ENCODE results near the gene SSBP3.

Gene SSBP3

DNA sequence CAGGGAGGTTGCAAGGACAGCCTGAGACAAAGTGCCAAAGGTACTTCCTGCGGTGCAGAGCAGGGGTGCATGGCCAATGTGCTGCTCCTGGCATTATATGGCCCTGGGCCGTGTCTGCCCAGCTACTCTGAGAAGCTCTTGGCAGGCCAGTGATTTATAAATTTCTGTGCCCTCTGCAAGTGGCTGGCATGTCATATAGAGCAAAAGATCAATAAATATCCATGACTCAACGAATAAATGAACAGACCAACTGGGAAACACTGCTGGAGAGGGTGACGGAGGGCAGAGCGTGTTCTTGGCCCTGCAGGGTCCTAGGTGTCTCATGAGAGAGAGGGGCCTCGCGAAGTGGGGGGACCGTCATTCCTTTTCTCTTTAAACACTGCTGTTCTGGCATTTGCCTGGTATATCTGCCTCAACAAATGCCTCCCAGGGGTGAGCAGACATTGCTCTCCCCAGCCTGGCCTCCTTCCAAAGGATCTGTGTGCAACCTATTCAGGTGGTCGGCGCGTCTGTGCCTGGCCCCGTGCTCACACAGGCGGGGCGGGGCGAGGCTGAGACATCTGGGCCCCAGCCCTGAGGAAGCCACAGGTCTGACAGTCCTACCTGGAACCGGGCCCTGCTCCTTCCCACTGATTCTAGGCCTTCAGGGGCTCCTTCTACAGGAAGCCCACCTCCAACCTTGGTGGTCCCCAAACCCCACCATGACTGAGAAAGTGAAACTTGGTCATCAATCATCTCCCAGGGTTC, 123.9 kb downstream of the SSBP3 start:
- H3K27ac ChIP-seq (ENCODE audit: low read length), result no peak overlapping the region

GRCh38 chr1:54280651-54281050, 125.5 kb downstream of the SSBP3 start:
- Histone ChIP-seq H3K36me3 (ENCODE audit: control insufficient read depth in 2 of 2, insufficient read depth in 2 of 2, low read length in 2 of 2) (peaks cover 0 to 4% of the 10 kb centered on the region in 2 donors), H3K27me3 (ENCODE audit: control insufficient read depth in 1 of 2, insufficient read depth in 2 of 2, low read length in 2 of 2) (no peaks in the 10 kb centered on the region), H3K9ac (ENCODE audit: low read length in 2 of 2) (peak overlapping the region in 1 of 2 donors; percentile 29), H3K27ac (ENCODE audit: low read length) (peak overlapping the region; percentile 18), H3K9me3 (ENCODE audit: control insufficient read depth in 2 of 2, low read length in 2 of 2) (no peaks in the 10 kb centered on the region), H3K4me3 (ENCODE audit: low read length in 2 of 2) (no peak overlapping the region), H3K4me1 (ENCODE audit: control insufficient read depth, insufficient read depth, low read length) (peaks cover 60% of the 10 kb centered on the region)

More for the DNA sequence above, 123.9 kb downstream of the SSBP3 start:
- Histone ChIP-seq H3K36me3 (ENCODE audit: control insufficient read depth in 2 of 2, insufficient read depth in 2 of 2, low read length in 2 of 2) (peaks cover 0 to 4% of the 10 kb centered on the region in 2 donors), H3K9me3 (ENCODE audit: control insufficient read depth in 2 of 2, low read length in 2 of 2) (no peaks in the 10 kb centered on the region), H3K9ac (ENCODE audit: low read length in 2 of 2) (no peak overlapping the region), H3K27me3 (ENCODE audit: control insufficient read depth in 1 of 2, insufficient read depth in 2 of 2, low read length in 2 of 2) (no peaks in the 10 kb centered on the region), H3K4me1 (ENCODE audit: control insufficient read depth, insufficient read depth, low read length) (peaks cover 58% of the 10 kb centered on the region), H3K4me3 (ENCODE audit: low read length in 2 of 2) (no peak overlapping the region)

- H3K9ac ChIP-seq (ENCODE audit: low read length in 2 of 2), result no peak overlapping the region
- H3K4me3 ChIP-seq (ENCODE audit: low read length in 2 of 2), result peak overlapping the region in 1 of 2 donors; percentile 40
- H3K36me3 ChIP-seq (ENCODE audit: control insufficient read depth in 2 of 2, insufficient read depth in 2 of 2, low read length in 2 of 2), result peaks cover 0 to 4% of the 10 kb centered on the region in 2 donors
- no peaks in the 10 kb centered on the region for H3K27me3 ChIP-seq (ENCODE audit: control insufficient read depth in 1 of 2, insufficient read depth in 2 of 2, low read length in 2 of 2)
- peaks cover 72% of the 10 kb centered on the region for H3K4me1 ChIP-seq (ENCODE audit: control insufficient read depth, insufficient read depth, low read length)
- H3K27ac ChIP-seq (ENCODE audit: low read length), result peak overlapping the region; percentile 98
- no peaks in the 10 kb centered on the region for H3K9me3 ChIP-seq (ENCODE audit: control insufficient read depth in 2 of 2, low read length in 2 of 2)
Observed at GRCh38 chr1:54279457-54279856, 126.7 kb downstream of the SSBP3 start.

GRCh38 chr1:54278941-54279422, 127.2 kb downstream of the SSBP3 start:
- Histone ChIP-seq H3K27ac (ENCODE audit: low read length) (peak overlapping the region; percentile 98), H3K9me3 (ENCODE audit: control insufficient read depth in 2 of 2, low read length in 2 of 2) (no peaks in the 10 kb centered on the region), H3K36me3 (ENCODE audit: control insufficient read depth in 2 of 2, insufficient read depth in 2 of 2, low read length in 2 of 2) (peaks cover 0 to 4% of the 10 kb centered on the region in 2 donors), H3K9ac (ENCODE audit: low read length in 2 of 2) (peak overlapping the region; percentile 26 to 51), H3K4me1 (ENCODE audit: control insufficient read depth, insufficient read depth, low read length) (peaks cover 77% of the 10 kb centered on the region), H3K4me3 (ENCODE audit: low read length in 2 of 2) (no peak overlapping the region), H3K27me3 (ENCODE audit: control insufficient read depth in 1 of 2, insufficient read depth in 2 of 2, low read length in 2 of 2) (no peaks in the 10 kb centered on the region)

GRCh38 chr1:54277451-54278341, 128.5 kb downstream of the SSBP3 start:
- peak overlapping the region in 1 of 2 donors; percentile 47 for H3K4me3 ChIP-seq (ENCODE audit: low read length in 2 of 2)
- H3K9ac ChIP-seq (ENCODE audit: low read length in 2 of 2), result peak overlapping the region; percentile 3 to 36
- H3K27me3 ChIP-seq (ENCODE audit: control insufficient read depth in 1 of 2, insufficient read depth in 2 of 2, low read length in 2 of 2), result no peaks in the 10 kb centered on the region
- H3K36me3 ChIP-seq (ENCODE audit: control insufficient read depth in 2 of 2, insufficient read depth in 2 of 2, low read length in 2 of 2), result peaks cover 0 to 4% of the 10 kb centered on the region in 2 donors
- H3K4me1 ChIP-seq (ENCODE audit: control insufficient read depth, insufficient read depth, low read length), result peaks cover 86% of the 10 kb centered on the region
- peak overlapping the region; percentile 98 for H3K27ac ChIP-seq (ENCODE audit: low read length)
- no peaks in the 10 kb centered on the region for H3K9me3 ChIP-seq (ENCODE audit: control insufficient read depth in 2 of 2, low read length in 2 of 2)

- peak overlapping the region; percentile 98 for H3K27ac ChIP-seq (ENCODE audit: low read length)
- peaks cover 0 to 4% of the 10 kb centered on the region in 2 donors for H3K36me3 ChIP-seq (ENCODE audit: control insufficient read depth in 2 of 2, insufficient read depth in 2 of 2, low read length in 2 of 2)
- H3K9me3 ChIP-seq (ENCODE audit: control insufficient read depth in 2 of 2, low read length in 2 of 2), result no peaks in the 10 kb centered on the region
- peaks cover 88% of the 10 kb centered on the region for H3K4me1 ChIP-seq (ENCODE audit: control insufficient read depth, insufficient read depth, low read length)
- H3K9ac ChIP-seq (ENCODE audit: low read length in 2 of 2), result no peak overlapping the region
- peak overlapping the region in 1 of 2 donors; percentile 47 for H3K4me3 ChIP-seq (ENCODE audit: low read length in 2 of 2)
- no peaks in the 10 kb centered on the region for H3K27me3 ChIP-seq (ENCODE audit: control insufficient read depth in 1 of 2, insufficient read depth in 2 of 2, low read length in 2 of 2)
Observed at GRCh38 chr1:54276617-54277450, 129.4 kb downstream of the SSBP3 start.

GRCh38 chr1:54275349-54275748, 130.8 kb downstream of the SSBP3 start:
- Histone ChIP-seq H3K9ac (ENCODE audit: low read length in 2 of 2) (peak overlapping the region; percentile 56 to 62), H3K27ac (ENCODE audit: low read length) (peak overlapping the region; percentile 98), H3K4me1 (ENCODE audit: control insufficient read depth, insufficient read depth, low read length) (peaks cover 83% of the 10 kb centered on the region), H3K4me3 (ENCODE audit: low read length in 2 of 2) (peak overlapping the region in 1 of 2 donors; percentile 40), H3K27me3 (ENCODE audit: control insufficient read depth in 1 of 2, insufficient read depth in 2 of 2, low read length in 2 of 2) (no peaks in the 10 kb centered on the region), H3K9me3 (ENCODE audit: control insufficient read depth in 2 of 2, low read length in 2 of 2) (no peaks in the 10 kb centered on the region), H3K36me3 (ENCODE audit: control insufficient read depth in 2 of 2, insufficient read depth in 2 of 2, low read length in 2 of 2) (peaks cover 0 to 3% of the 10 kb centered on the region in 2 donors)

DNA sequence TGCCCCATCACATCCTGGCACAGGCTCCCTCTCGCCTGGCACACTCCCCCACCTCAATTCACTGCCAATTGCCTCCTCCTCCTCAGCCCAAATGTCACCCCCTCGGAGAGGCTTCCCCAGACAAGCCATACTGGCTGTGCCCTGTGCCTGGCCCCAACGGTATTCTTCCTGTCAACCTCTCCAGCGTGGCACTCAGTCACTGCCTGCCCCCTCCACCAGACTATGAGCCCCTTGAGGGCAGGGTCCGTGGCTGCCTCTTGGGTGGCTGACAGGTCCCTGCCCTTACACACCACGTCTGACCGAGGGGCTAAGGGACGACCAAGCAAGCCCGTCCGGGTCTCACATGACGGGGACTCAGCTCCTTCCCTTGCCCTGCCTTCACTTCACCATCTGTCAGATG, 131.3 kb downstream of the SSBP3 start:
- Histone ChIP-seq H3K27me3 (ENCODE audit: control insufficient read depth in 1 of 2, insufficient read depth in 2 of 2, low read length in 2 of 2) (no peaks in the 10 kb centered on the region), H3K9me3 (ENCODE audit: control insufficient read depth in 2 of 2, low read length in 2 of 2) (no peaks in the 10 kb centered on the region), H3K4me3 (ENCODE audit: low read length in 2 of 2) (peak overlapping the region in 1 of 2 donors; percentile 40), H3K9ac (ENCODE audit: low read length in 2 of 2) (peak overlapping the region; percentile 56 to 62), H3K36me3 (ENCODE audit: control insufficient read depth in 2 of 2, insufficient read depth in 2 of 2, low read length in 2 of 2) (peaks cover 0 to 2% of the 10 kb centered on the region in 2 donors), H3K27ac (ENCODE audit: low read length) (peak overlapping the region; percentile 98), H3K4me1 (ENCODE audit: control insufficient read depth, insufficient read depth, low read length) (peaks cover 82% of the 10 kb centered on the region)

DNA sequence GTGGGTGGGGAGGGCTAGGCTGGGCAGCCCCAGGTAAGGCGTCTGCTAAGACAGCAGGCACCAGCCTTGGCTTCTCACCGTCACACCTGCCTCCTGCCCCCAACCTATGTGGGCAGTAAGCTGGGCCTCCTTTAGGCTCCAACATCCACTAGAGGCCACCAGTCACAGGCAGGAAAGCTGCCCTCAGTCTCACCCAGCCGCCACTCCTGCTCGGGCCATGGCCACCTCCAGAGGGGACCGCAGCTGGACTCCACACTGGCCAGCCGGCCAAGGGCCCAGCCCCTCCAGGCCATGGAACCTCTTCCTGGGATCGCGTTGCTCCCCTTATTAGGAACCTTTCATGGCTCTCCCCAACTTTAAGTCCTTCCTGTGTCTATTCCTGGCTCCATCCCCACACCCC, 131.7 kb downstream of the SSBP3 start:
- Histone ChIP-seq H3K4me1 (ENCODE audit: control insufficient read depth, insufficient read depth, low read length) (peaks cover 79% of the 10 kb centered on the region), H3K9me3 (ENCODE audit: control insufficient read depth in 2 of 2, low read length in 2 of 2) (no peaks in the 10 kb centered on the region), H3K36me3 (ENCODE audit: control insufficient read depth in 2 of 2, insufficient read depth in 2 of 2, low read length in 2 of 2) (peaks cover 0 to 2% of the 10 kb centered on the region in 2 donors), H3K9ac (ENCODE audit: low read length in 2 of 2) (peak overlapping the region in 1 of 2 donors; percentile 56), H3K27me3 (ENCODE audit: control insufficient read depth in 1 of 2, insufficient read depth in 2 of 2, low read length in 2 of 2) (no peaks in the 10 kb centered on the region), H3K4me3 (ENCODE audit: low read length in 2 of 2) (no peak overlapping the region), H3K27ac (ENCODE audit: low read length) (peak overlapping the region; percentile 98)

- H3K4me1 ChIP-seq (ENCODE audit: control insufficient read depth, insufficient read depth, low read length), result peaks cover 78% of the 10 kb centered on the region
- peak overlapping the region; percentile 73 to 84 for H3K9ac ChIP-seq (ENCODE audit: low read length in 2 of 2)
- peaks cover 0 to 2% of the 10 kb centered on the region in 2 donors for H3K36me3 ChIP-seq (ENCODE audit: control insufficient read depth in 2 of 2, insufficient read depth in 2 of 2, low read length in 2 of 2)
- H3K27ac ChIP-seq (ENCODE audit: low read length), result peak overlapping the region; percentile 98
- no peaks in the 10 kb centered on the region for H3K9me3 ChIP-seq (ENCODE audit: control insufficient read depth in 2 of 2, low read length in 2 of 2)
- H3K4me3 ChIP-seq (ENCODE audit: low read length in 2 of 2), result peak overlapping the region; percentile 26 to 57
- H3K27me3 ChIP-seq (ENCODE audit: control insufficient read depth in 1 of 2, insufficient read depth in 2 of 2, low read length in 2 of 2), result no peaks in the 10 kb centered on the region
Observed at GRCh38 chr1:54273795-54274163, 132.4 kb downstream of the SSBP3 start.

Data from stomach smooth muscle (tissue), 2 donors.